ENCODE measurements around the gene PTPN4. TPM values are rescaled to one million over a fixed set of nuclear protein-coding genes. Genes with fewer than 3 reads are reported as not detected.

PTPN4 gene
- total RNA-seq, 6 donors from 2014 or later, result 15.3 to 112 (median 35.9) TPM

DNA sequence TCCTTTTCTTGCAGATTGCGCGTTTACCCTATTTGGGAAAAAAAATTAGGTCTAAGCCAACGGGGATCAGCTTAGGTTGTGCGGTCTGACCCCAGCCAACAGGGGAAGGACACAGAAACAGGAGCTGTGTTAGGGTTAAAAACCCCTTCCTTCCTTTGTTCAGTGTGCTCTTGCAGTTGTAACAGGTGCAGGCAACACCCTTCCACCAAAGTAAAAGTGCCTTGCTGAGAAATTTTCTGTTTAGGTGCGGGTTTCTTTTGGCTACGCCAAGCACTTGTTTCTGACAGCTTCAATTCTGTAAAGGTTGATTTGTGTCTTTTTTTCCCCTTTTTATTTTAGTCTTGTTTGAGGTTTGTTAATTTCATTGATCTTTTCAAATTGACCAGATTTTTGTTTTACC, 92.5 kb downstream of the PTPN4 start:
- no peak for TF ChIP-seq POLR2AphosphoS5 (IDR thresholded peaks at IDR 0.05)
- TF ChIP-seq POLR2A (IDR thresholded peaks at IDR 0.05), result no peak
- TF ChIP-seq, protein P1, sequence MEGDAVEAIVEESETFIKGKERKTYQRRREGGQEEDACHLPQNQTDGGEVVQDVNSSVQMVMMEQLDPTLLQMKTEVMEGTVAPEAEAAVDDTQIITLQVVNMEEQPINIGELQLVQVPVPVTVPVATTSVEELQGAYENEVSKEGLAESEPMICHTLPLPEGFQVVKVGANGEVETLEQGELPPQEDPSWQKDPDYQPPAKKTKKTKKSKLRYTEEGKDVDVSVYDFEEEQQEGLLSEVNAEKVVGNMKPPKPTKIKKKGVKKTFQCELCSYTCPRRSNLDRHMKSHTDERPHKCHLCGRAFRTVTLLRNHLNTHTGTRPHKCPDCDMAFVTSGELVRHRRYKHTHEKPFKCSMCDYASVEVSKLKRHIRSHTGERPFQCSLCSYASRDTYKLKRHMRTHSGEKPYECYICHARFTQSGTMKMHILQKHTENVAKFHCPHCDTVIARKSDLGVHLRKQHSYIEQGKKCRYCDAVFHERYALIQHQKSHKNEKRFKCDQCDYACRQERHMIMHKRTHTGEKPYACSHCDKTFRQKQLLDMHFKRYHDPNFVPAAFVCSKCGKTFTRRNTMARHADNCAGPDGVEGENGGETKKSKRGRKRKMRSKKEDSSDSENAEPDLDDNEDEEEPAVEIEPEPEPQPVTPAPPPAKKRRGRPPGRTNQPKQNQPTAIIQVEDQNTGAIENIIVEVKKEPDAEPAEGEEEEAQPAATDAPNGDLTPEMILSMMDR (IDR thresholded peaks at IDR 0.05), result no peak
- no peak for TF ChIP-seq EP300 (IDR thresholded peaks at IDR 0.05)
- no peak for ATAC-seq (ENCODE audit: low FRiP score in 2 of 2)
- no peak overlapping the region for H3K27ac ChIP-seq
- no peaks in the 10 kb centered on the region for H3K36me3 ChIP-seq
- DNase-seq, result no peak
- H3K27me3 ChIP-seq, result no peaks in the 10 kb centered on the region
- 95 to 97% methylated on average over 6 of the region's 6 CpGs for WGBS, 2 donors
- H3K9me3 ChIP-seq, result peaks cover 14 to 26% (median 23%) of the 10 kb centered on the region in 4 donors
- H3K4me1 ChIP-seq, result peaks cover 0 to 6% (median 0%) of the 10 kb centered on the region in 4 donors
- H3K4me3 ChIP-seq, result no peak overlapping the region

DNA sequence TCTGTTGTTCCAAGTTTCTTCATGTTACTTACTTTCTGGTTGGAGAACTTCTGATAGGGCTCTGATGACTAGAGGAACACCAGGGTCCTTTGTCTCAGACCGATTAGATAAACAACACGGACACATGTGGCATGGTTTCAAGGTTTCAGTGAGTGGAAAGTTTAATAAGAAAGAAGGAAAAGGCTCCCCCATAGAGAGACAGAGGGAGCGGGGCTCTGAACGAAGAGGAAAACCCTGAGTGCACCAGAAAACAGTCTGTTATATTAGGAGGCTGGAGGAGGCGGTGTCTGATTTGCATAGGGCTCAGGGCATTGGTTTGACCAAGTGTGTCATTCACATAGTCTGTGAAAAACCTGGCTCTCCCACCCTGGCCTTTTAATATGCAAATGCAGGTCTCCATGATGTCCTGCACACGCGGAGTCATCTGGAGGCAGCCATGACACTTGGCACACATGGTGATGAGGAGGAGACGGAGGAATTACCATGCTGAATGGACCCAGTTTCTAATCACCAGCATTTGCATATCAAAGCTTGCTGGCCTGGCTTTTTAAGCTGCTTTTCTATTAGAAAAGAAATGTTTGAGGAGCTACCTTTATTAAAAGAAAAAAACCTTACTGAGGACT, 94.2 kb downstream of the PTPN4 start:
- DNase-seq (no peak), ATAC-seq (ENCODE audit: low FRiP score in 2 of 2) (no peak)
- H3K27ac ChIP-seq, result no peak overlapping the region
- TF ChIP-seq POLR2AphosphoS5 (IDR thresholded peaks at IDR 0.05), result no peak
- TF ChIP-seq EP300 (IDR thresholded peaks at IDR 0.05), result no peak
- TF ChIP-seq, protein P1 (IDR thresholded peaks at IDR 0.05), result no peak
- TF ChIP-seq POLR2A (IDR thresholded peaks at IDR 0.05), result no peak
- 87 to 92% methylated on average over 8 of the region's 8 CpGs for WGBS, 2 donors
- peaks cover 14 to 26% (median 23%) of the 10 kb centered on the region in 4 donors for H3K9me3 ChIP-seq
- H3K36me3 ChIP-seq, result no peaks in the 10 kb centered on the region
- H3K4me1 ChIP-seq, result peaks cover 0 to 11% (median 0%) of the 10 kb centered on the region in 4 donors
- H3K4me3 ChIP-seq, result no peak overlapping the region
- no peaks in the 10 kb centered on the region for H3K27me3 ChIP-seq

DNA sequence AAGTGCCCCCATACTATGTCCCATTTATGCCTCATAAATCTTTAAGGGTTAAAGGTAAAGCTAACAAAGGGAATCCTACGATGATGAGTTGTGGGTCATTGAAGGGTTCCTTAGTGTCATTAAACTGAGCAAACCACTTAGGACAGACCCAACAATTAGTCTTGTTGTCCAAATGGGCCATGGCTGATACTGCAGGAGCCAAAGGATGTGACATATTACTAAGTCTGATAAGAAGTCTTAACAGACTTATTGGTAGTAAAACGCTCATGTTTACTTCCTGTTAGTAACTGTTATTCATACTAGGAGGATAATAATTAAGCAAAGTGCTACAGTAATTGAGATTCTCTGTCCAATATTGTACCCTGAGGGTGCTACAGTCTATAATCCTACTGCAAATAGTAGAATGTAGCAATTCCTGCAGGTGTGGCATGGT, 96.8 kb downstream of the PTPN4 start:
- H3K27me3 ChIP-seq, result no peaks in the 10 kb centered on the region
- no peak overlapping the region for H3K4me3 ChIP-seq
- no peaks in the 10 kb centered on the region for H3K36me3 ChIP-seq
- 39 to 42% methylated on average over 2 of the region's 2 CpGs for WGBS, 2 donors
- DNase-seq (no peak), ATAC-seq (ENCODE audit: low FRiP score in 2 of 2) (no peak)
- no peak overlapping the region for H3K27ac ChIP-seq
- H3K4me1 ChIP-seq, result peaks cover 0 to 11% (median 0%) of the 10 kb centered on the region in 4 donors
- peaks cover 14 to 17% (median 16%) of the 10 kb centered on the region in 4 donors for H3K9me3 ChIP-seq
- no peak for TF ChIP-seq POLR2A (IDR thresholded peaks at IDR 0.05)

DNA sequence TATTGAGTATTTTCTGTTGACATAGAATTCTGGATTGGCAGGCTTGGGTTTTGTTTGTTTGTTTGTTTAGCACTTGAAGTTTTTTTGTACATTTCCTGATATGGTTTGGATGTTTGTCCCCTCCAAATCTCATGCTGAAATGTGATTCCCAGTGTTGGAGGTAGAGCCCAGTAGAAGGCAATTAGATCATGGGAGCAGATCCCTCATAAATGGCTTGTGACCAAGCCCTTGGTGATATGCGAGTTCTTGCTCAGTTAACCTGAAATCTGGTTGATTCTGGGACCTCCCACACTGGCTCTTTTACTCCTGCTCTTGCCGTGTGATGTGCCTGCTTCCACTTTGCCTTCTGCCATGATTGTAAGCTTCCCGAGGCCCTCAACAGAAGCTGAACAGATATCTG, 98.0 kb downstream of the PTPN4 start:
- Histone ChIP-seq H3K27me3 (no peaks in the 10 kb centered on the region), H3K9me3 (peaks cover 3 to 5% (median 4%) of the 10 kb centered on the region in 4 donors), H3K4me3 (no peak overlapping the region), H3K4me1 (peaks cover 0 to 11% (median 0%) of the 10 kb centered on the region in 4 donors), H3K27ac (no peak overlapping the region), H3K36me3 (no peaks in the 10 kb centered on the region)
- ATAC-seq (ENCODE audit: low FRiP score in 2 of 2) (no peak), DNase-seq (no peak)
- TF ChIP-seq POLR2A (IDR thresholded peaks at IDR 0.05) (no peak), EP300 (IDR thresholded peaks at IDR 0.05) (no peak), POLR2AphosphoS5 (IDR thresholded peaks at IDR 0.05) (no peak)
- TF ChIP-seq, protein P1 (IDR thresholded peaks at IDR 0.05), result no peak
- 87 to 95% methylated on average over 3 of the region's 3 CpGs for WGBS, 2 donors

DNA sequence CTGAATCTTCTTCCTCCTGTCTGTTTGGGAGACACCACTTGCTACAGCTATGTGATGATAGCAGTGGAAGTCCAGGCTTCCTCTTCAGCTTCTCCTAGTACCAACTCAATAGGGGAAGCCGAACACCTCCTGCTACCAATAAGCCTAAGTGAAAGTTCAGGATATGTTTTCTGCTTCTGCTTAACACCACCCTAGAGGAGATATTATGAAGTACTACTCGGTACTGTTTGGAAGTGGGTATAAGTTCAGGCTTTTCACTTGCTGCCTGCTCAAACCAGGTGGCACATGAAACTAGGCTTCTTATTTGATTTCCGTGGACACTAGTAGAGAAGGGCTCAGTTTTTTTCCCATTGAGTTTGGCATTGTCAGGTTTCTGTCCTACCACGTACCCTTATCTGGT, 99.8 kb downstream of the PTPN4 start:
- Histone ChIP-seq H3K4me3 (no peak overlapping the region), H3K36me3 (no peaks in the 10 kb centered on the region), H3K27ac (no peak overlapping the region), H3K4me1 (peaks cover 0 to 11% (median 3%) of the 10 kb centered on the region in 4 donors), H3K27me3 (no peaks in the 10 kb centered on the region), H3K9me3 (no peaks in the 10 kb centered on the region)
- TF ChIP-seq, protein P1 (IDR thresholded peaks at IDR 0.05), result no peak
- TF ChIP-seq POLR2AphosphoS5 (IDR thresholded peaks at IDR 0.05) (no peak), POLR2A (IDR thresholded peaks at IDR 0.05) (no peak), EP300 (IDR thresholded peaks at IDR 0.05) (no peak)
- DNase-seq, result no peak
- 88 to 94% methylated on average over 4 of the region's 4 CpGs for WGBS, 2 donors
- ATAC-seq (ENCODE audit: low FRiP score in 2 of 2), result no peak
